Fibroblast of the aortic adventitia (primary cell): ENCODE data around the gene WWP2. TPM values are rescaled to one million over a fixed set of nuclear protein-coding genes. Genes with fewer than 3 reads are reported as not detected.
A peak's percentile ranks its signal among the peaks of the same experiment; 100 is the strongest.
"Not testable (repeated sequence)": the region's sequence is repeated elsewhere in the genome, so short reads cannot be mapped to it uniquely, and the experiment has no call there.

Experiments used
- DNase-seq: peaks from one replicate; pipeline ENCODE4 v3.0.0-alpha.2; 2010; ENCODE audit warnings: low read depth
- H3K4me3 ChIP-seq: 2 replicates; pipeline ENCODE4 v1.5.1; 2011; ENCODE audit warnings: low read depth, mild to moderate bottlenecking, control low read depth, low read length, moderate library complexity
- small RNA-seq: library from RNA; depleted of rRNA; stranded (forward); fragments of <200 nt; gene quantifications from one replicate; pipeline ENCODE3, GENCODE V24; 2012
- total RNA-seq: library from RNA; depleted of rRNA; stranded (reverse); fragments of >200 nt; gene quantifications from 2 replicates; pipeline ENCODE4 v1.2.3, GENCODE V29; 2012; ENCODE audit warnings: low replicate concordance

Gene WWP2
- total RNA-seq, 1 donor, result 28.7 TPM

- DNase-seq, H3K4me3 ChIP-seq: not testable (repeated sequence)
These were observed 205.6 kb downstream of the WWP2 start for GRCh38 chr16:69967688-69968087.

- not testable (repeated sequence) for H3K4me3 ChIP-seq, DNase-seq
These were observed 206.0 kb downstream of the WWP2 start for GRCh38 chr16:69968125-69968524.

GRCh38 chr16:69969657-69970056 lies 207.5 kb downstream of the WWP2 start:
- not testable (repeated sequence) for H3K4me3 ChIP-seq, DNase-seq

- H3K4me3 ChIP-seq, result not testable (repeated sequence)
These were observed 210.0 kb downstream of the WWP2 start for GRCh38 chr16:69972120-69972519.

GRCh38 chr16:69972935-69973334 lies 210.8 kb downstream of the WWP2 start:
- not testable (repeated sequence) for DNase-seq, H3K4me3 ChIP-seq

More at GRCh38 chr16:69972120-69972519, 210.0 kb downstream of the WWP2 start:
- DNase-seq, result not testable (repeated sequence)

GRCh38 chr16:69985196-69985595 lies 223.1 kb downstream of the WWP2 start:
- DNase-seq, H3K4me3 ChIP-seq: not testable (repeated sequence)

Small RNA genes within 50 kb of the gene (small RNA-seq; reads per million reads assigned to genes)
- not detected for gene AC026468.1
- gene MIR140, result 483 reads per million, percentile 99 among the genes with 10 or more reads in this experiment
- gene RF00091, result not detected

Other genes with a start within 250 kb of the WWP2 start
- gene NFAT5, start 196.4 kb upstream of the WWP2 start, total RNA-seq, result 16.1 and 53.9 TPM in 2 replicates
- 180 and 302 TPM in 2 replicates for gene NQO1, start 35.8 kb upstream of the WWP2 start, total RNA-seq
- gene NOB1, start 7.4 kb upstream of the WWP2 start, total RNA-seq, result 27.0 and 35.8 TPM in 2 replicates
- gene CLEC18A, start 189.0 kb downstream of the WWP2 start, total RNA-seq, result 0.27 TPM in 1 of 2 replicates, not detected in the other